Peyer's patch (tissue), 4 donors: ENCODE results near the gene ARHGDIG.

Source experiments
- CTCF ChIP-seq, 6 experiments: fragments of 450-650 bp in 4 of 6; fragments of 200-600 bp in 2 of 6; sonication (generic) in 1 of 6; IDR thresholded peaks; one replicate each; pipeline ENCODE4 v1.5.1; 2017 to 2019; ENCODE audit warnings: antibody characterized with exemption in 6 of 6, mild to moderate bottlenecking in 3 of 6, moderate library complexity in 1 of 6
- POLR2A ChIP-seq, 2 donors: fragments of 450-650 bp; IDR thresholded peaks; one replicate each; pipeline ENCODE4 v1.5.1; 2017; ENCODE audit warnings: antibody characterized with exemption in 2 of 2, mild to moderate bottlenecking in 2 of 2, moderate library complexity in 2 of 2

- TF ChIP-seq POLR2A (IDR thresholded peaks at IDR 0.05) (no peak), CTCF (IDR thresholded peaks at IDR 0.05) (no peak)
Observed at GRCh38 chr16:276426-277077, 3.8 kb upstream of the ARHGDIG start.
